GM21447 (cell line): ENCODE results near the gene SHISA7.
A peak's percentile ranks its signal among the peaks of the same experiment; 100 is the strongest.

Experiments
- ATAC-seq: cut with Tn5 transposase; IDR thresholded peaks from one replicate; pipeline ENCODE4 v1.9.1; 2021; ENCODE audit not compliant: unreplicated experiment

The SHISA7 gene

DNA sequence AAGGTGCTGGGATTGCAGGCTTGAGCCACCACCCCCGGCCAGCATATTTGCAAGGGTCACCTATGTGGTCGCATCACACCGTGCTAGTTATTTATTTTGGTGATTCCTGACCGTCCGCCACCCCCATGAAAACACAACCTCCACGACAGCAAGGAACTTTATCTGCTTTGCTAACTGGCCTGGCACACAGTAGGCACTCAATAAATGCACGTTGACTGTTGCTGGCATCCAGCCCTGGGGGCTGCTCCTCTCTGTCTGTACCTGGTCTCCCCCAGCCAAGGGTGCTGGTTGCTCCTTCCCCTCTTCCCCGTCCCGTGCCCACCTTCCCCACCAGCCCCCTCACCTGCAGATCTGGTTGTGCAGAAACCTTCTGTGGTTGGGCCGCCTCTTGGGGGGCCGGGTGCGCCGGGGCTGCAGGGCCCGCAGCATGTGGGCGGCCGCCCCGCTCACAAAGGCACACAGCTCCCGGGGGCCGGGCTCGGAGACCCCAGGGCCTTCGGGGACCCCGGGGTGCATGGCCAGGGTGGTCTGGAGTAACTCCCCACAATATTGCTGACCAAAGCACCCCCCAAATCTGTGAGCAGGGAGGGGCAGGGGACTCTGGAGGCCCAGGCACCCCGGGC, 21.1 kb upstream of the SHISA7 start:
- no peak for ATAC-seq

DNA sequence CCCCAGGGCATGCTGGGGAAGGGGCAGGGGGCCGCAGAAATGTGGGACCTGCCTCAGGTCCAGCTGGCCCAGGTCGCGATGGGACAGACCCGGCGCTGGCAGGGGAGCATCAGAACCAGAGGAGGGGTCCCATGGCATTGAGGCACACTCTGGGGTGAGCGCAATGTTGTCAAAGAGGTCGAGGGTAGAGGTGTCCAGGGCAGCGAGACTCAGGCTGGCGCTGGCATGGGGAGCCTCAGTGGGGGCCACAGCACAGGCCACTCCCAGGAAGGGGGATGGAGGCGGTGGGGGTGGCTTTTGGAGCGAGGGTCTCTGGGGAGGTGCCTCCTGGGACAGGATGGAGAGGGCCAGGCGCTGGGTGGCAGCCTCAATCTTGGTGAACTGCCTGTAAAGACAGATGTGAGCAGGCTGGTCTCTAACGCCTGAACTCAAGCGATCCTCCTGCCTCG, 20.5 kb upstream of the SHISA7 start:
- no peak for ATAC-seq

DNA sequence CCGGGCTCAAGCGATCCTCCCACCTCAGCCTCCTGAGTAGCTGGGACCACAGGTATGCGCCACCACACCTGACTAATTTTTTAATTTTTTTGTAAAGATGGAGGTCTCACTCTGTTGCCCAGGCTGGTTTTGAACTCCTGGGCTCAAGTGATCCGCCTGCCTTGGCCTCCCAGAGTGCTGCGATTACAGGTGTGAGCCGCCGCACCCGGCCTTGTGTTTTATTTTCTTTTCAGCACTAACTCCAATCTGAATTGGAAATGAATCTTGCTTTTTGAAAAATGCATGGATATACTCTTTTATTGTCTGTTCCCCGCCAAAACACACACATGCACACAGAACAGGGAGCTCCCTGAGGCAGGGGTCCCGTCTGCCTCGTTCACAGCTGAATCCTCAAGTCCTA, 19.6 kb upstream of the SHISA7 start:
- no peak for ATAC-seq

DNA sequence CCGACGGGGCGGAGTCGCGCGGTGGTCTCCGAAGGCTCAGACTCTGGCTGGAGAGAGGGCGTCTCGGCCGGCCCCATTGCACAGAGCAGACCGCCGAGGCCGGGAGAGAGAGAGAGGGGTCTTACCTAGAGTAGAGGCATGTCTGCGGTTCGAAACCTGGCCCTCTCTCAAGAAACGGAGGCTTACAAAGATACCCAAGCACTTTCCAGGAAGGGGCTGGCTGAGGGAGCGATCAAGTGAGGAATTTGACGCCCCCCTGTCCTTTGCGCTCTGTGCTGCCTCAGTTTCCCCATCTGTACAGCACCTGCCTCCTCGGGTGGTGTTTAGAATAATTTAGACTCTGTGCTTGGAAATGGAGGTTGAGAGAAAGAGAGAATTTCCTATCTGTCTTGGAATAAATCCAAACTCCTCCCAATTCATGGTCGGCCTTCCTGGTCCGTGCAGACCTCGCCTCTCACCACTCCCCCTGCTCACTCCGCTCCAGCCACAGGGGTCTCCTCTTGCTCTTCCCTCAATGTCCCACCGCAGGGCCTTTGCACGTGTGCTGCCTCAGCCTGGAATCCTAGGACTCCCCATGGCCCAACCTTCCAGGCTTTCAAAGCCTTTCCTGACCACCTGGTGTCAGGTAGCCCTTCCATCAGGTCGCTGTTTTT, 19.0 kb upstream of the SHISA7 start:
- no peak for ATAC-seq

DNA sequence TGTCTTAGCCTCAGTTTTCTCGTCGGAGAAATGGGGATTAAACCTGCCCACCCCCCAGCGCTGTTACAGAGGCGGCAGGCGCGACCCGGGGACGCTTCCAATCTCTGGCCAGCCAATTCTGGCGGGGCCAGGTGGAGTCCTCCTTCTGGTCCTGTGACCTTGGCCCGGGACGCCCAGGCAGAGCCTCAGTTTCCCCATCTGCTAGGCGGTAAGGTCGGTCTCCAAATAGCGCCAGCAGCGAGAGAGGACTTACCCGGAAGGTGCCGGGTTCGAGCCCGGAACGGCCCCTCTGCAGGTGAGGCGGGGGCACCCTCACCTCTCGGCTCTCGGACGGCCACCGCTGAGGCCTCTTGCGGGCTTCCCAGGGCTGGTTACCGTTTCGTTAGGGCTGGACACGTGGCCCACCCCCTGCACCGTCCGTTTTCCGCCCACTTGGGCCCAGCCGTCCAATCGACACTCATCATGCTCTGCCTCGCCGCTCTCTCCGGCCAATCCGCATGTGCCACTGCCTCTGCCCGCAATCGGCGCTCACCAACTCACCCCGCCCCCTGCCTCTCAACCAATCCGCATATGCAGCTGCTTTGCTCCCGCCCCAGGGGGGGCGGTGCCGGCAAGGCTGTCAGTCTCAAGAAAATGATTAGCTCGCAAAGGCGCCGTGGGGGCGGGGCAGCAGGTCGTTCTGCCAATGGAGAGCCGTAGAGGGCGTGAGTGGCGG, 18.3 kb upstream of the SHISA7 start, which contains the start of gene ISOC2:
TSS of gene ISOC2 (minus strand) at position 384 of the 715 bp plus-strand sequence. CDS start 5,156 bp downstream, outside the sequence.
- peak; percentile 91 for ATAC-seq

DNA sequence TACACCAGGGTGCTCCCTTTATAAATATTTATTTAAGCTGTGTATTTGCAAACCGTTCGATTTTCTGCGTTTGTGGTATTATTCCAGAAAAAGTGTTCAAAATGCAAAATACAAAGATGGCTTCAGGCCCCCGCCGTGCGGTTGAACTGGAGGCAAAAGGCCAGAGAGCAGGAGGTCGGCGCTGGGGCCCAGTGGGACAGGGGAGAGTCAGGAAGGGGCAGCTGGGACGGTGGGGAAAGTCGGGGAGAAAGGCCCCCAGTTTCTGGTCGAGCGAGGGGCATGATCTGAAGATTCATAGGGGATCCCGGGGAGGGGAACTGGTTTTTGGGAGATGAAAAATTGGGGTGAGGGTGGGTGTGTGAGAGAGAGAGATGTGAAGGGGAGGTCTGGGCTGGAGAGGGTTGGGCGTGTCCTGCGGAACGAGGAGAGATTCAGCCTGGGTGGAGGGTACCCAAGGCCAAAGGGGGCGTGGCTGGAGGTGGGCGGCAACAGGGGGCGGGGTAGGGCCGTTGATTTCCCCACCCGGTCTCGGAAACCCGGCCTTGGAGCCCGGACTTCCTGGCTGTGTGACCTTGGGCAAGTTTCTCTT, 17.7 kb upstream of the SHISA7 start:
- ATAC-seq = no peak

DNA sequence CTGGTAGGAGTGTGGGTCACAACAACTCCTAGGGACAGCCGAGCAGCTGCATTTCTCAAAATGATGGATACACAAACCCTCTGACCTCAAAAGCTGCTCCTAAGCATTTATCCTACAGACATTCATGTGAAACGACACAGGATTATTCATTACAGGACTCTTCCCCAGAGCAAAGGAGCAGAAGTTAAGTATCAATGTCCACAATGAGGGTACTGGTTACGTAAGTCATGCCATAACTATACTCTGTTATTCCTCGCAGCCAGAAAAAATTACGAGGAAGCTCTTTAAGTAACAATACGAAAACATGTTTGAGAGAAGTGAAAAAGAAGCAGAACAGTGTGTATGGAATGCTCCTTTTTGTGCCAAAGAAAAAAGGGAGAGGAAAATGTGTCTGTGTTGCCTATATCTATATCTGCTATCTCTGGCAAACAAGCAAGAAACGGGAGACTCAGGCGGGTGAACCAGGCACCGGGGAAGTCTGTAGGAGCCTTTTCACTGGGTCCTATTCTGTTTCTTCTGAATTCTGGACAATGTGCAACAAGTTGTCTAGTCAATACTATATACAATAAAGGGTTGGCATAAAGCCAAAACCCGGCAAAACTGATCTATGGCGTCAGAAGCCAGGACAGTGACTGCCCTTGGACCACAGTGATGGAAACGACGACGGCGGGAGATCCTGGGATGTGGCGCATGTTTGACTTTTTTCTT, 17.0 kb upstream of the SHISA7 start:
- no peak for ATAC-seq

DNA sequence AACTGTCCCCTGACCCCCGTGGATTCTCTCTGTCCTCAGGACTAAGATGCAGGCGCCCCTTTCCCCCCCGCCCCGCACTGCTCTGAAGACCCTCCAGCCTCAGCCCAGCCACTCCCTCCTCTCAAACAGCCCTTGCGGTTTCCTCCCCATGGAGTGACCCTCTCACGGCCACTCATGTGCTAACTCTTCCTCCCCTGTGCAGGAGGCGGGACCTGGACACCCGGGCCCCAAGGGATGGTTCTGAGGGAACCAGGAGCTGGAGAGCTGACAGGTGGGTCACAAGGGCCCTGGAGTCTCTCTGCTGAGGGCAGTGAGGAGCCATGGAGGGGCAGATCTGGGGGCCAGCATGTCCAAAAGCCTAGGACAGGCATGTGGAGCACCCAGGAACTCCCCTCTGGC, 16.4 kb upstream of the SHISA7 start:
- ATAC-seq = no peak

DNA sequence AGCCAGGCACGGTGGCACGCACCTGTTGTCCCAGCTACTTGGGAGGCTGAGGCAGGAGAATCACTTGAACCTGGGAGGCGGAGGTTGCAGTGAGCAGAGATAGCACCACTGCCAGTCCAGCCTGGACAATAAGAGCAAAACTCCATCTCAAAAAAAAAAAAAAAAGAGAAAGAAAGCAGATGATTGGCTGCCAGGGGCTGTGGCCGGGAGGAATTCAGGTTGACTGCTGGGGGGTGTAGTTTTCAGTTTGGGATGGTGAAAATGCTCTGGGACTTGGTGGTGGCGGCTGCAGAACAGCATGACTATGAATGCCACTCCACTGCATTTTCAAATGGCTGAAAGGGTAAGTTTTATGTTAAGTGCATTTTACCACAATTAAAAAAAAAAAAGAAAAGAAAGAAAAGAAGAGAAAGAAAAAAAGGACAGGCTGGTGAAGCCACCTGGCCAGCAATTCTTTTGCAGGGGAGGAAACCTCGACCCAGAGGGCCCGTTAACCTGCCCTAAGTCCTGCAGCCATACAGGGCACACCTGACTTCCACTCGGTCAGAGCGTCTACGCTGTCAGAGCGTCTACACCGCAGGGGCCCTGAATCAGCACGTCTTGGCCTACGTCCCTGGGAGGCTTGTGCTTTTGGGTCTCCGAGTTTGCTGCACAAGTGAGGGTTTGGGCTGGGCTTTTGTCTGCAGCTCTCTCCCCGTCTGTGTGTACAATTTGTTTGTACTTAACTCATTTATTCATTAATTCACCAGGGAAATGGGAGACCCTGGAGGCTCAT, 14.8 kb upstream of the SHISA7 start:
- no peak for ATAC-seq

DNA sequence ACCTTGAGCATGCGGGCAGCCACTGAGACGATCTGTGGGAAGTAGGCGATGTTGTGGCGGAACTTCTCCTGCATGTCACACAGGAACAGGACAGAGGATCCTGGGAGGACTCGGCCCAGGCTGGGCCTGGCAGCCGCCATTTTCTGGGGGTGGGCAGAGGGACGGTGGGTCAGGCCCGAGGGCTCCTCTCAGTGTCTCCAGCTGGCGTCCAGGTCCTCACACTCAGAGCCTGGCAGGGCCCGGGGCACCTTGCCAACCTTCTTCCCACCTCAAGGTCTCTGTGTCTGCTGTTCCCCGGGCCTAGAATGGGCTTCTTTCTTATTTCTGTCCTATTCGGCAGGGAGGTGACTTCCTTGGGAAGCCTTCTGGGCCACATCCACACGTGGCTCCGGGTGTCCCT, 13.2 kb upstream of the SHISA7 start:
- ATAC-seq = no peak

DNA sequence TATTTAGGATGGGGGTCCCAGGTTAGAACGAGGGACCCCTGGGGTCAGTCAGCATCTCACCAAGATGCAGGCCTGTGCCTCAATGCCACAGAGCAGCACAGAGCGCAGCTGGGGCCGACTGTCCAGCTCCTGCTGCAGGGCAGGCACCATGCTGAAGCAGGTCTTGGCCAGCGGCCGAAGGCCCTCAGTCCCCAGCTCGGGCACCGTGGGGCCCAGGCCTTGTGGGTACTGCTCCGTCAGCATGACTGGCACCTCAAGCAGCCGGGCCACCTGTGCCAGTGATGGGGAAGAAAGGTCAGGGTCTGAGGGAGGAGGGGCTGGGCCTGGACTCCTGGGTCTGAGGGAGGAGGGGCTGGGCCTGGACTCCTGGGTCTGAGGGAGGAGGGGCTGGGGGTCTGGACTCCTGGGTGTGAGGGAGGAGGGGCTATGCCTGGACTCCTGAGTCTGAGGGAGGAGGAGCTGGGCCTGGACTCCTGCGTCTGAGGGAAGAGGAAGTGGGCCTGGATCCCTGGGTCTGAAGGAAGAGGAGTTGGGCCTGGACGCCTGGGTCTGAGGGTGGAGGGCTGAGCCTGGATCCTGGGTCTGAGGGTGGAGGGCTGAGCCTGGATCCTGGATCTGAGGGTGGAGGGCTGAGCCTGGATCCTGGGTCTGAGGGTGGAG, 12.6 kb upstream of the SHISA7 start:
- no peak for ATAC-seq

DNA sequence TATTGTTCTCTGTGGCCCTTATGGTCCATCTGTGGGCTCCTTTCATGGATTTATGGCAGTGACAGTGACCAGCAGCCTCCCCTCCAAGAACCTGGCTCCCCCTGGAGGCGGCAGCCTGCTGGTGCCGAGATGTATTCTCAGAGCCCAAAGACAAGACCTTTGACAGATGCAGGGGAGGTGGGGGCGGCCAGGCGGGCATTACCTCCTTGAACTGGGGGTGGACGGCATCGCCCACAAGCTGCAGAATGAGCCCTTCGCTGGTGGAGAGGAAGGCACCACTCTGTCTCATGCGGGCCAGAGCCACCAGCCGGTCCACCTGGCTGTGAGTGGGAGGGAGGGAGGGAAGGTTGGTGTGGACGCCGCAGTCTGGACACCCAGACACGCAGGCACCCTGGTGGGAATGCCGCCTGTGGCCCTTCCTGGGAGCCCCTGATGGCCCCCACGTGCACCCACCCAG, 11.7 kb upstream of the SHISA7 start:
- ATAC-seq = no peak

DNA sequence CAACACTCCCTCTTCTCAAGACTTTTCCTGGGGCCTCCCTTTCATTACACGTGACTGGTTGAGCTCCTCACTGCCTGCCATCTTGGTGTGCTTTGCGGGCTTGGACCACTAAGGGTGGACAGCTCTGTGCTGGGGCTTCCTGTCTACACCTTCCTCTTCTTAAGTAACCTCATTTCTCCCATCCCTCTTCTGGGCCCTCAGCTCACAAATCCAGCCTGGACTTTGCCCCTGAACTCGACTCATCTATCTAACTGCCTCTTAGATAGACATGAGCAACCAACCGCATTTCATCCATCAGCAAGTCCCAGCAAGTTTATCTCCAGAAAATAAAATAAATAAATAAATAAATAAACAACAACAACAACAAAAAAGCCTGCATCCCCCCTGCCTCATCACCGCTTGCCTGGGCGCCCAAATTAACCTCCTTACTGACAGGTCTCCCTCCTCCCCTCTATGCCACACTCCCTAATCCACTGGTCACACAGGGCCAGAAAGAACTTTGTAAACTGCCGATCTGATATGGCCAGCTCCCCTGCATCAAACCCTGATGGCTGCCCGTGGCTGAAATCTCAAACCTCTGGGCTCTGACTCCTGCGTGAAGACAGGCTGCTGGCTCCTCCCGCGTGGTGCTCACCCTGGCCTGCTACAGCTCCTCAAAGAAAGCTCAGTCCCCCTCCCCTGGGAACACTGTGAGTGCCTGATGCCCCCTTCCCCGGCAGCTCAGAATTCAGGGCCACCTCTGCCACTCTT, 10.6 kb upstream of the SHISA7 start:
- ATAC-seq = no peak

DNA sequence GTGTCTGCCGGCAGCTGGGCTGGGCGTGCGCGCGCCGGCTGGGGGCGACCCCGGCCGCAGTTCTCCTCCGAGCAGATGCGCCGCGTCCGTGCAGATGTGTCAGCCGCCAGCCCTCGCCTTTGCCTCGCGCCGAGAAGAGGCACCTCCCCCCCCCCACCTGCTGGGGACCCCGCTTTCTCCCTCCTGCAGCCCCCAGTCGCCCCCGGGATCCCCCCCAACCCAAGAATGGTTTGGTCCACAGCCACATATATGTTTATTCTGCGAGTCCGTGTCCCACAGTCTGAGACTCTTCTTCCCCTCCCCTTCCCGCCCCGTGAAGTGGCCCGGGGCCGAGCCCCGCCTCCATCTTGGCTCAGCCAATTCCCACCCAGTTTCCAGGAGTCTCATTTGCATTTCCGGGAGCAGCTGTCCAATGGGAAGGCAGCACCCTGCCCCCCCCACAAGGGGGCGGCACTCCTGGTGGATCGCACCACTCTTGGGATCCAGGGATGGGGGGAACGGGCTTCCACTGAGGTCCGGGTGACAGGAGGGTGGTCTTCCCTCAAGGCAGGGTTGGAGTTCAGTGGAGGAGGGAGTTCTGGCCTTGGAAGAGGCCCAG, 9.7 kb upstream of the SHISA7 start:
- ATAC-seq = no peak

DNA sequence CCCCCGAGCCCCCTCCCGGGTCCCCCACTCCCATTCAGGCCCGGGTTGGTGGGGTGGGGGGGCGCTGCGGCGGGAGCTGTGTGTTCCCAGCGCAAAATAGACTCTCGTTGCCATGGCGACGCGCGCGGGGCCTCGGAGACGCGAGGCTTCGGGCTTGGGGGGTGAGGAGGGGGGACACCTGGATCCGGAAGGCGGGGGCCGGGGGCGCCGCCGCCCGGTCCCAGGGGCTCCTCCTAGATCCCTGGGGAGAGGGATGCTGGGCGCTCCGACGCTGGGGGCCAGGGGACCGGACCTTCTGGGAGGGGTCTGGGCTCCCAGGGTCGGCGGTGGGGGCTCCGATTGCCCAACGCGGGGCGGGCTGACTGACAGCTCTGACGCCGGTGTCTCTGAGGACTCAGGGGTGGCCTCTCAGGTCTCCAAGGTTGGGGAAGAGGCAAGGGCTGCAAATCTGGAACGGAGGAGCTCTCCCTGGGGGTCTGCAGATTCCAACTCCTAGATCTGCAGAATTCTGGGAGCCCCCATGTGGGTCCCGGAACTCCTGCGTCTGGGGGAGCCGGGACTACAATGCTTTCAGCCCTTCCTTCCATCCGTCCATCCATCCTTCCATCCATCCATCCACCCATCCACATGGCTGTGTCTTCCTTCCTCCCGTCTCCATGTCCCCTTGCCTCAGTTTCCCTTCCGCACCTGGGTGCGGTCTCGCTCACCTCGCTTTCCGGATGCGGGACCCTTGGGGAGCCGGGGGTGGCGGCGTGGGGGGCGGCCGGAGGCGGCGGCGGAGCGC, 9.1 kb upstream of the SHISA7 start:
- ATAC-seq = no peak

DNA sequence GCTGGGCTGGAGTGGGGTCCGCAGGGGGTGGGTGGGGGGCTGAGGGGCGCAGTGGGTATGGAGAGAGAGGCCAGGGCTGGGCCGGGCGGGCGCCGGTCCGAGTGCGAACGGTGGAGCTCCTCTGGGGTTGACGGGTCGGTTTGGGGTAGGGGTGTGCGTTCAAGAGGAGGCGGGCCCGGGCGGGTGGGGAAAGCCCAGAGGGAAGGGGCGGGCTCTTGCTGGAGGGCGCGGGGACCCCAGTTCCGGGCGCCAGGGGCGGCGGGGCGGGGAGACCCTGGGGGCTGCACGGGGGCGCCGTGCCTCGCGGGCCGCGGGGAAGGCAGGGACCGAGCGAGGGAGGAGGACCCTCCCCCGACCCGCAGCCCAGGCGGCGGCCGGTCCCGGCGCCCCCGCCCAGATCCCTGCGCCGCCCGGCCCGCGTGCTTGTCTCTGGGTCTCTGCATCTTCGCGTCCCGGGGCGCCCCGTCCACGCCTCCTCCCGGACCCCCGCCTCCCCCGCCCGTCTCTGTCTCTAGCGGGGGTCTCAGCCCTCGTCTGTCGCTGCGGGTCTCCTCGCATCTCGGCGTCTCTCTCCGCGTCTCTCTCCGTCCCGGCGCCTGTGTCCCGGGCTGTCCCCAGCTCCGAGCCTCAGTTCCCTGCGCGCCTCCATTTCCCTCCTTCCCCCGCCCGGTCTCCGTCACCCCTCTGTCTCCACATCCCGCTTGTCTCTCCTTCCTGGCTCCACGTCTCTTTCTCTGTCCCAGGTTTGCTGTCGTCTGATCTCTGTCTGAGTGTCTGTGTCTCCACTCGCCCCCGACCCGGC, 8.3 kb upstream of the SHISA7 start:
- no peak for ATAC-seq

DNA sequence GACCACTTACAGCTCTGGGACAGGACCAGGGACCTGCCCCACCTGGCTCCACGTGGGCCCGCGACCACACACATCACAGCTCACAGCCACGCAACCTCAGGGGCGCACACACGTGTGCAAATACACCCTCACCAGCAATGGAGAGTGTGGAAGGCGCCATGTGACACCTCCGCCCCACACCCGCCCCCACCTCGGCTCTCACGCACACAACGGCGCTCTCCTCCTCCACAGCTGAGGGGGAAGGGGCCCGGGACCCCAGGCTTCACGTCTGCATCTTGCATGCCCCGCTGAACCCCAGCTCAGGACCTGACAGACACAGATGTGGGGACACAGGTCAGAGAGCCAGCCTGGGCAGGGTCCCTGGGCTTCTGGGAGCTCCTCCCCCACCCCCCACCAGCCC, 6.4 kb upstream of the SHISA7 start:
- no peak for ATAC-seq
